K562 (cell line): ENCODE data around the gene FLT1. TPM values are rescaled to one million over a fixed set of nuclear protein-coding genes. Genes with fewer than 3 reads are reported as not detected.

ENCODE experiments used
- ATAC-seq: fragments of 200-7000 bp; cut with Tn5 transposase; 3 replicates; pipeline ENCODE4 v1.9.1; 2020; ENCODE audit warnings: moderate library complexity
- BruUV-seq: library from RNA; stranded (reverse); fragments of 400-500 nt; replicated peaks from 2 replicates; lab custom pipeline; 2021; lab: Mats Ljungman, UMichigan
- CTCF ChIA-PET: fragments of 300-600 bp; formaldehyde crosslinking; extraction: SDS; loops from one replicate; lab custom pipeline; 2021; ENCODE audit warnings: low intra/inter-chr PET ratio; lab: Yijun Ruan, JAX
- POLR2A ChIA-PET: fragments of 300-600, 350-650 bp; sonication (Branson Sonifier 250); formaldehyde crosslinking; extraction: SDS; loops from one replicate; lab custom pipeline; 2021; ENCODE audit warnings: antibody characterized with exemption, inconsistent platforms; lab: Yijun Ruan, JAX
- DNase-seq, 4 experiments: peaks; one replicate each; pipeline versions ENCODE4 v3.0.0 to v3.0.0-alpha.2; 2011 to 2018; ENCODE audit warnings: low spot score in 3 of 4, mixed read lengths in 3 of 4; ENCODE audit errors: extremely low read depth in 1 of 4
- FAIRE-seq: peaks from 2 replicates; lab custom pipeline; 2011; peaks lifted over from hg19 to GRCh38; lab: Jason Lieb, UNC
- H2AFZ ChIP-seq: 2 replicates; pipeline ENCODE4 v1.6.0; 2011; ENCODE audit warnings: low read depth, low read length, control low read depth, inconsistent platforms
- H3K27ac ChIP-seq: fragments of 200-600 bp; 3 replicates; pipeline ENCODE4 v1.8.0; 2011; ENCODE audit warnings: low read depth, mild to moderate bottlenecking, control low read depth, inconsistent platforms, low read length, moderate library complexity, mixed read lengths; ENCODE audit errors: extremely low read depth
- H3K27me3 ChIP-seq, 2 experiments: fragments of 300-600 bp in 1 of 2; 2 replicates in 1 of 2; 3 replicates in 1 of 2; pipeline versions ENCODE4 v1.6.0 to v1.8.0; 2011; ENCODE audit warnings: inconsistent platforms in 2 of 2, low read length in 2 of 2, mild to moderate bottlenecking in 1 of 2, mixed read lengths in 1 of 2, moderate library complexity in 1 of 2; ENCODE audit not compliant: control insufficient read depth in 2 of 2, insufficient read depth in 2 of 2
- H3K36me3 ChIP-seq: fragments of 300-600 bp; 3 replicates; pipeline ENCODE4 v1.8.0; 2011; ENCODE audit warnings: mild to moderate bottlenecking, low read length, inconsistent platforms; ENCODE audit not compliant: control insufficient read depth, insufficient read depth
- H3K4me1 ChIP-seq, 2 experiments: fragments of 200-600 bp in 1 of 2; replicated peaks in 1 of 2; 2 replicates in 1 of 2; 3 replicates in 1 of 2; pipeline versions ENCODE4 v1.5.1 to v1.8.0; 2011; ENCODE audit warnings: inconsistent platforms in 2 of 2, low read length in 2 of 2, mild to moderate bottlenecking in 1 of 2, mixed read lengths in 1 of 2, moderate library complexity in 1 of 2; ENCODE audit not compliant: control insufficient read depth in 2 of 2, insufficient read depth in 2 of 2
- H3K4me2 ChIP-seq: 2 replicates; pipeline ENCODE4 v1.6.1; 2011; ENCODE audit warnings: low read length, control low read depth, inconsistent platforms, mixed read lengths; ENCODE audit not compliant: insufficient read depth
- H3K4me3 ChIP-seq: fragments of 200-600 bp; sonication (generic), shearing (Covaris generic); 2 replicates; pipeline ENCODE4 v1.5.1; 2016; ENCODE audit warnings: control low read depth, inconsistent platforms
- H3K79me2 ChIP-seq: fragments of 200-600 bp; 3 replicates; pipeline ENCODE4 v1.8.0; 2011; ENCODE audit warnings: low read length, inconsistent platforms; ENCODE audit not compliant: control insufficient read depth, insufficient read depth
- H3K9ac ChIP-seq, 2 experiments: 2 replicates each; pipeline versions ENCODE4 v1.6.0 to v1.6.1; 2011; ENCODE audit warnings: low read depth in 2 of 2, low read length in 2 of 2, control low read depth in 1 of 2, inconsistent platforms in 1 of 2, mild to moderate bottlenecking in 1 of 2, mixed read lengths in 1 of 2; ENCODE audit not compliant: insufficient read depth in 1 of 2
- H3K9me1 ChIP-seq: one replicate; pipeline ENCODE4 v1.6.0; 2011; ENCODE audit warnings: inconsistent platforms, mild to moderate bottlenecking, low read length, moderate library complexity; ENCODE audit not compliant: control insufficient read depth, insufficient read depth
- H3K9me3 ChIP-seq: replicated peaks from 2 replicates; pipeline ENCODE4 v1.5.1; 2011; ENCODE audit warnings: low read depth, low read length, inconsistent platforms; ENCODE audit not compliant: control insufficient read depth, insufficient read depth
- H4K20me1 ChIP-seq: replicated peaks from 2 replicates; pipeline ENCODE4 v1.6.1; 2011; ENCODE audit warnings: low read length, inconsistent platforms, mixed read lengths; ENCODE audit not compliant: control insufficient read depth, insufficient read depth
- ETV5 ChIP-seq: sonication (generic); formaldehyde crosslinking; IDR thresholded peaks from 2 replicates; pipeline ENCODE4 v1.4.0; 2020; ENCODE audit warnings: low read depth, mild to moderate bottlenecking, missing genetic modification reagents
- FIP1L1 ChIP-seq: fragments of 200-400 bp; formaldehyde crosslinking; IDR thresholded peaks from 2 replicates; pipeline ENCODE4 v1.6.1; 2018; ENCODE audit warnings: mild to moderate bottlenecking, low read depth, low read length; ENCODE audit not compliant: poor library complexity, severe bottlenecking
- MCM3 ChIP-seq: fragments of 450-650 bp; IDR thresholded peaks from 2 replicates; pipeline ENCODE4 v1.6.1; 2016
- REST ChIP-seq, 2 experiments: fragments of 450-650 bp; formaldehyde crosslinking in 1 of 2; IDR thresholded peaks; 2 replicates each; pipeline versions ENCODE4 v1.4.0 to v1.6.1; 2014 to 2020; ENCODE audit warnings: mild to moderate bottlenecking in 2 of 2, borderline replicate concordance in 1 of 2, low read depth in 1 of 2
- ZNF655 ChIP-seq: fragments of 250-450 bp; sonication (Bioruptor Pico); IDR thresholded peaks from 2 replicates; pipeline ENCODE4 v1.5.0; 2021
- WGBS: fragments of 100-300 bp; shearing (Covaris generic); methylation state at CpG from one replicate; pipeline ENCODE4 v1.1.6; 2016; ENCODE audit warnings: low coverage, mixed read lengths; ENCODE audit not compliant: insufficient coverage; ENCODE audit errors: missing lambda C conversion rate; 5-methylcytosine and 5-hydroxymethylcytosine counted together
- in situ Hi-C: fragments of 300-500 bp; cut with MboI; formaldehyde crosslinking; loops from 4 replicates; pipeline ENCODE4 v1.15.0; 2018; ENCODE audit warnings: inconsistent platforms, mixed read lengths
- intact Hi-C: fragments of 100-400 bp; cut with micrococcal nuclease; formaldehyde crosslinking; loops from 2 replicates; pipeline ENCODE4 v1.14.2; 2022
- polyA plus RNA-seq, 8 experiments: library from polyadenylated mRNA; depleted of rRNA in 4 of 8; stranded (reverse) in 5 of 8; unstranded in 3 of 8; fragments of >200 nt; fragmentation: Nextera tagmentation in 2 of 8; fragmentation: Illumina TruSeq in 1 of 8; extraction: Ambion mirVana in 2 of 8; extraction: Trizol in 1 of 8; gene quantifications; 2 replicates each; pipeline versions ENCODE4 v1.2.1 to v1.2.3, GENCODE V29; 2011 to 2014; ENCODE audit warnings: inconsistent platforms in 1 of 8, missing spikeins in 1 of 8
- total RNA-seq, 7 experiments: library from RNA; depleted of rRNA in 6 of 7; stranded (reverse); fragments of >200 nt in 6 of 7; fragmentation: Illumina TruSeq in 2 of 7; extraction: Trizol in 2 of 7; gene quantifications; 2 replicates each; pipeline versions ENCODE4 v1.2.1 to v1.2.3, GENCODE V29; 2011 to 2021; ENCODE audit warnings: low replicate concordance in 1 of 7

Gene FLT1
- total and polyA plus RNA-seq, 9 of the 15 experiments (the other 6 are each of a cell fraction or from before 2014, with no cell fraction given), result 0.01 to 2.0 (median 0.22) TPM

GRCh38 chr13:28529836-28530235 lies 34.9 kb upstream of the FLT1 start:
- Histone ChIP-seq H3K9me3 (no peaks in the 10 kb centered on the region), H3K27me3 (peaks cover 0 to 2% of the 10 kb centered on the region in 2 experiments; a peak in 1 of 5 replicates), H3K79me2 (no peaks in the 10 kb centered on the region), H2AFZ (no peak overlapping the region), H3K9ac (no peak overlapping the region), H3K4me3 (no peak overlapping the region), H3K9me1 (no peaks in the 10 kb centered on the region), H3K36me3 (no peaks in the 10 kb centered on the region), H3K4me2 (no peak overlapping the region), H3K27ac (no peak overlapping the region), H3K4me1 (peaks cover 4 to 21% of the 10 kb centered on the region in 2 experiments; a peak in 4 of 5 replicates), H4K20me1 (no peaks in the 10 kb centered on the region)
- TF ChIP-seq ZNF655 (no peak), FIP1L1 (no peak)
- DNase-seq (no peak), ATAC-seq (no peak), FAIRE-seq (no peak)
- ChIA-PET CTCF (no interaction called here), POLR2A (interaction anchor here (0.8 kb wide), 1 partner anchor 21 kb away, joined by 3 read pairs; no protein-coding TSS in a partner anchor)
- WGBS, result 23% methylated on average over 1 of the region's 1 CpG
- in situ Hi-C loops (no loop called here), intact Hi-C loops (loop anchor here (2.0 to 10.0 kb wide), 2 partner anchors 109 to 205 kb away; no protein-coding TSS in a partner anchor)
- no TSS peak for BruUV-seq

- FAIRE-seq (no peak), DNase-seq (no peak), ATAC-seq (no peak)
- Histone ChIP-seq H2AFZ (no peak overlapping the region), H3K79me2 (no peaks in the 10 kb centered on the region), H3K27me3 (peaks cover 0 to 4% of the 10 kb centered on the region in 2 experiments; a peak in 1 of 5 replicates), H3K9me3 (no peaks in the 10 kb centered on the region), H3K4me2 (no peak overlapping the region), H3K4me3 (no peak overlapping the region), H3K9me1 (no peaks in the 10 kb centered on the region), H3K36me3 (no peaks in the 10 kb centered on the region), H3K27ac (no peak overlapping the region), H3K4me1 (peaks cover 4 to 21% of the 10 kb centered on the region in 2 experiments; a peak in 4 of 5 replicates), H4K20me1 (no peaks in the 10 kb centered on the region), H3K9ac (no peak overlapping the region)
- in situ Hi-C loops, result no loop called here
- intact Hi-C loops, result loop anchor here (10.0 kb wide), 1 partner anchor 204 kb away; no protein-coding TSS in a partner anchor
- 5% methylated on average over 3 of the region's 3 CpGs for WGBS
- CTCF ChIA-PET, result no interaction called here
- BruUV-seq, result no TSS peak
- POLR2A ChIA-PET, result interaction anchor here (1.2 kb wide), 1 partner anchor 12 kb away, joined by 3 read pairs; no protein-coding TSS in a partner anchor
- no peak for TF ChIP-seq ETV5 (CRISPR knock-in tag)
- TF ChIP-seq MCM3, result no peak
- peak; percentile 7; the same call in 1 of the 2 replicates for TF ChIP-seq REST (IDR thresholded peaks at IDR 0.05; ENCODE audit: borderline replicate concordance)
- no peak for TF ChIP-seq REST (CRISPR knock-in tag; IDR thresholded peaks at IDR 0.05; ENCODE audit: low read depth)
Measured at GRCh38 chr13:28528848-28529247, 33.9 kb upstream of the FLT1 start.
